ENCODE data around the gene RPL21.

DNA sequence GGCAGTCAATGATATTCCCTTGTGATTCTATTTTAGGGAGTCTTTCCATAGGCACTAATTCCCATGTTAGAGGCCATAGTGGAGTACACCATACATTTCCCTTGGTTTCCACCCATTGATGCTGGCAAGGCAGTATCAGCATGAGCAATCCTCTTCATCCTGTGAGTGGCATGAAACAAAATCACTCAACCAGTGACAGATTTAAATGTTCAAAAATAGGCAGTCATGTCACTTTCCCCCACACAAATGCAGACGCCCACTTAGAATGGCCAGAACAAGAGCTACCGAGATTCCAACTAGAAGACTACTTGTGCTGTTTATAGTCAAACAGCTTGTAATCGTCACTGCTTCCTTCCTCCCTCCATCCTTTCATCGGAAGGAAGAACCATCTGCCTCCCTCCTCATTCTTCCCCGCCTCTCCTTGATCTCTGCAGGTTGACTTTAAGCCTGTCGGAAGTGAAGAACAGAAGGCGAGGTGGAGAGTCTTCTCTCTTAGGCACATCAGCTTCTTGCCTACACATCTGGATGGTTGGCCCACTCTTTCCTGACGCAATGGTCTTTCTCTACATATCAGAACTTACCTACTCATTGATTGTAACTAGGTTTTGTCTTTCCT is 41.8 kb downstream of the RPL21 start:
- TF ChIP-seq, protein P1, sequence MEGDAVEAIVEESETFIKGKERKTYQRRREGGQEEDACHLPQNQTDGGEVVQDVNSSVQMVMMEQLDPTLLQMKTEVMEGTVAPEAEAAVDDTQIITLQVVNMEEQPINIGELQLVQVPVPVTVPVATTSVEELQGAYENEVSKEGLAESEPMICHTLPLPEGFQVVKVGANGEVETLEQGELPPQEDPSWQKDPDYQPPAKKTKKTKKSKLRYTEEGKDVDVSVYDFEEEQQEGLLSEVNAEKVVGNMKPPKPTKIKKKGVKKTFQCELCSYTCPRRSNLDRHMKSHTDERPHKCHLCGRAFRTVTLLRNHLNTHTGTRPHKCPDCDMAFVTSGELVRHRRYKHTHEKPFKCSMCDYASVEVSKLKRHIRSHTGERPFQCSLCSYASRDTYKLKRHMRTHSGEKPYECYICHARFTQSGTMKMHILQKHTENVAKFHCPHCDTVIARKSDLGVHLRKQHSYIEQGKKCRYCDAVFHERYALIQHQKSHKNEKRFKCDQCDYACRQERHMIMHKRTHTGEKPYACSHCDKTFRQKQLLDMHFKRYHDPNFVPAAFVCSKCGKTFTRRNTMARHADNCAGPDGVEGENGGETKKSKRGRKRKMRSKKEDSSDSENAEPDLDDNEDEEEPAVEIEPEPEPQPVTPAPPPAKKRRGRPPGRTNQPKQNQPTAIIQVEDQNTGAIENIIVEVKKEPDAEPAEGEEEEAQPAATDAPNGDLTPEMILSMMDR (IDR thresholded peaks at IDR 0.05; ENCODE audit: insufficient read depth, low read length, poor library complexity, severe bottlenecking): no peak
- no peak for TF ChIP-seq EZH2phosphoT487 (conservative IDR thresholded peaks at IDR 0.05; ENCODE audit: low read length)

All from SU-DHL-6 (cell line).